Stimulated activated CD4-positive, alpha-beta T cell treated with anti-CD3 and anti-CD28 coated beads, Interleukin-4, amount 100 ng/mL, for 4 hours (primary cell): ENCODE data around the gene HS3ST5.
"Not testable (repeated sequence)": the region's sequence is repeated elsewhere in the genome, so short reads cannot be mapped to it uniquely, and the experiment has no call there.

ENCODE experiments used
- DNase-seq, 2 experiments: peaks; one replicate each; pipeline ENCODE4 v3.0.0-alpha.2; 2020

HS3ST5 gene

DNA sequence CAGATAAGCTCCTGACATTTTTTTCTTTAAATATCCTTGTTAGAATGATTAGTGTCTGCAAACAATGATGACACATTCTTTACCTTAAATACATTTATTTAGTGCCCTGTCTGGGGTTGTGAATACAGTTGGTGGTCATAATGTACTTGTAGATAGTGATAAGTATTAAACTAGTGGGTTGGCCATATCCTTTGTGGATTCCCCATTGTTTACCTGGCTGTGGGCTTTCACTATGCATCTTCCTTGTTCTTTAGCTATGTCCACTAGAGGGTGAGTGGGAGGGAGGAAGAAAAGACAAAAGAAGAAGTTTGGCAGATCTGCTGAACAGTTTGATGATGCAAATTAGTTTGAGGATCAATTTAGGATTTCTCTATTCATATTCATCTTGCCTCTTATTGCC, 15.7 kb downstream of the HS3ST5 start:
- DNase-seq: no peak

DNA sequence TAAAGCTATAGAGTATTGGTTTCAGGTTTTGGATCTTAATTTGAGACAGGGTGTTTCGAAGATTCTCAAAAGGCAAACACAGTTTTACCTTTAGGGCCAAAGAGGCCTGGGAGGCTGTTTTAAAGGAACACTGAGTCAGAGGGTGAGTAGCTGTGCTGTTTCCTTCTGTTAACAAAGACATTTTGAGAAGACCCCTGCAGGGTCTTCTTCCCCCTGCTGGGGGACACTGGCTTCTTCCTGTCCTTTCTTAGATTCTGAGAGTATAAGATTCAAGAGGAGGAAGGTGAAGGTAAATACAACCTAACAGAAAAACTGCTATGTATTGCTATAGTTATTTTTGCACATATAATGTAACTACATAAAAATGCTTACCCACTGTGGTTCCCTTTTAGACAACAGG, 19.0 kb downstream of the HS3ST5 start:
- no peak for DNase-seq

DNA sequence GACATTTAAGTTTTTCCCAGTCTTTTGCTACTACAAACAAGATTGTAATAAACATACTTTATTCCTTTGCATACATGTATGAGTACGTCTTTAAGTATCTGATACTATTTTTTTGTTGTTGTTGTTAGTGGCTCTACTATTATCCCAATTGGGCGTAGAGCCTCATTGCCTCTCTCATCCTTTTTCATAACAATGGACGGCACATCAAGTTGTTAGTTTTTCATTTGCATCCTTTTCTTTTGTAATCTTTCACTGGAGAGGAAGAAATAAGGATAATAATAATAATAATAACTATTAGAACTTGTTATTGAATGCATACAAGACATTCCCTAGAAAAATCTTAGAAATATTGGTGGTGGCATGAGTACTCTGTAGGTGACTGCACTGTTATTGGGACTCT, 23.1 kb downstream of the HS3ST5 start:
- DNase-seq: no peak

DNA sequence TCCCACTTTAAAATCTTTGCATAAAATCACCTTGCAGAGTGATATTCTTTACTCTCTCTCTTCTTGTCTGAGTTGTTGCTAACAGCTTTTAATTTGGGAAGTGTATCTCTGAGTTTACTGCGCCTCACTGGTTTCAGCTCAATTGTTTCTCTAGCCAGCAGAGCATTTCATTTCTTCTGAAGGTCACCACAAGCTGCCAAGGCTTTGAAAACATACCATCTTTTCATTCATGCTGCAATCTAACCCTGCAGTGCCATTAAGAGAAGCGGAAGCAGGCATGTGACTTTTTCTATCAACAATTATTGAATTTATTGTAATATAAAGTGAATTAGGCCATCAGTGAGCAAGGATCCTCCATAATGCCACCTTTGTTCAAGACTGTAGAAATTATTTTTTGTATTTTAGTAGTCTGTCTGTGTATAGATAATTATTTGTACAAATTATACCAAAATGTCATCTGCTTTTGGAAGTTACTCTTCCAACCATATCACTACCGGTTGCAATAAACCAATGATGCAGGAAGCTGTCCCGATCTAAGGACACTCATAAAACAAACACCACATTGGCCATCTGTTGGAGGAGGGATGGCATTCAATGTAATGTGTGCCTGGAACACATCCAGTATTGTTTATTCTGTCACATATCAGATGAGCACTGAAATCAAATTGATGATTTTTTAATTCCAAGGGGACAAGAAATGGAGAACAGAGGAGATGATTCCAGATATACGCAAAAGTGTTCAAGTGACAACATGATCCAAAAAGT, 26.8 kb downstream of the HS3ST5 start:
- no peak for DNase-seq

DNA sequence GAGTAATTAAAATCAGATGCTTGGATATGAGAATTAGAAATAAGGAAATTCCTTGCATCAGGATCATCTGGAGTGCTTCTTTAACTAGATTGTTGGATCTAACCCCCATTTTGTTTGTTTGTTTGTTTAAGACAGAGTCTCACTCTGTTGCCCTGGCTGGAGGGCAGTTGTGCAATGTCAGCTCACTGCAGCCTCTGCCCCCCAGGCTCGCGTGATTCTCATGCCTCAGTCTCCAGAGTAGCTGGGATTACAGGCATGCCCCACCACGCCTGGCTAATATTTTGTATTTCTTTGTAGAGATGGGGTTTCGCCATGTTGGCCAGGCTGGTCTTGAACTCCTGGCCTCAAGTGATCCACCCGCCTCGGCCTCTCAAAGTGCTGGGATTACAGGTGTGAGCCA, 29.0 kb downstream of the HS3ST5 start:
- not testable (repeated sequence) for DNase-seq

DNA sequence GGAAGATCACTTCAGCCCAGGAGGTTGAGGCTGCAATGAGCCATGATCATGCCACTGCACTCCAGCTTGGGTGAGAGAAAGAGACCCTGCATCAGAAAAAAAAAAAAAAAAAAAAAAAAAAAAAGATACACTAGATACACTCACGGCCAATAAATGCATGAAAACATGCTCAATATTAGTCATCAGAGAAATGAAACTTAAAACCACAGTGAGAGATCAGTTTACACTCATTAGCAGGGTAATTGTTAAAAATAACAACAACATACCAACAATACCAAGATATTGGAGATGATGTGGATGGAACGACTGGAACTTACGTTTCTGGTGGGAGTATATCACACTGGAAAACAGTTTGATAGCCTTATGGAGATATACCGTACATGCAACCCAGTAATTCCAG, 29.9 kb downstream of the HS3ST5 start:
- no peak for DNase-seq

DNA sequence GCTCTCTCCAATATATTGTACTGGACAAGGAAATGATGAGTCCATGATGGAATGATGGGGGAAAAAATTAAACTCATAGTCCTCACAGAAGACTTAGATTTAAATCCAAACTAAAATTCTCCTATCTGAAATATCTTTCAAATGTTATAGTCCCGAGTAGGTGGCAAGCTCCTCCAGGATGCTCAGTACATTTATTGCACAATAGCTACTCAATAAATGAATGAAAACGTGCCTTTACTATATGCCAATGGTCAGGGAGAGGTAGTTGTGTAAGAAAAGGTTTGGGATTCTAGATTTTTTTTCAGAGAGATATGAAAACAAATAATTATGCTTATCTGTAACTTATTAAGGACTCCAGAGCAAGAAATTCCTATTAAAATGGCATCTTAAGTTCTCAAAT, 32.8 kb downstream of the HS3ST5 start:
- no peak for DNase-seq

DNA sequence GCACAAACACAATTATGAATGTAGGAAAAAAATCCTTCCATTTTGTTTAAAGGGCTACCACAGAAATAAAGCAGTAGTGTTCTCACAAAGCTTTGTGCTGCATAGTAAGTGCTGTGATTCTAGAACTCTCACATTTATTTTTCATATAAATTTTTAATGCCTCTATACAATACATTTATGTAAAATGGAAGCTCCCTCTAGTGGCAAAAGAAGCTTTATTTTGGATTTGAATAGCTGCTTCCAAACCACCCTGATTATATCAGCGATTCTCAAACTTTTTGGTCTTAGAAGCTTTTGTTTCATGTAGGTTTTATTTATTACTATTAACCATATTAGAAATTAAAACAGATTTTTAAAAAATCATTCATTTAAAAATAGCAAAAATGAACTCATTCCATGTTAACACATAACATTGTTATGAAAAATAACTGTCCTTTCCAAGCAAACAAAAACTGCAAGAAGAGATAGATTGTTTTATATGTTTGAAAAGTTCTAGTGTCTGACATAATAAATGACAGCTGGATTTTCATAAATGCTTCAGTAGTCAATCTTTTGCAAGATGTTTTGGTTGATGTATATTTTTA, 38.4 kb downstream of the HS3ST5 start:
- DNase-seq: no peak

DNA sequence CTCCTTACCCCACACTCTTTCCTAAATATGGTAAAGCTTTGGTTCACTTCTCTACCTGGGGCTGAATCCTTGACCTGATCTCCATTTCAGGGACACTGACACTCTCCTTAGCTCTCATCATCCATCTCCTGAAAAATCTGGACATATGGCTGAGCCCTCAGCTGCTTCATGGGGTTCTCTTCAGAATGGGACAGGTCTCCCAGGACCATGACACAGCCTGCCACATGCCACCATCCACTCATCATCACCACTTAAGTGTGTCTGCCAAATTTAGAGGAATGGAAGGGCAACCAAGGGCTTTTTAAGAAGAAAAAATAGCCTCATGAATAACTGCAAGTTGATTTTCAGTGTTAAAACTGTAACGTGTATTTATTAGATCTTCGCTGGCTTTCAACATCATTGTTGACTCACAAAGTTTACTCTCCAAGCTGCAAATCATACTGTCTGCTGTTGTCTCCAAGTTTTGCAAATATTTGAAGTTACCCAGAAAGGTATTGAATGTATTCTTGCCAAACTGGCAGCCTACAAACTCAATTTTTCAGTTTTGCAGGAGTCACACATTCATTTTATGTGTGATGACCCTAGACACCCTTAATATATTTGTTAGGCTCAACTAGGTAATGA, 41.1 kb downstream of the HS3ST5 start:
- no peak for DNase-seq

DNA sequence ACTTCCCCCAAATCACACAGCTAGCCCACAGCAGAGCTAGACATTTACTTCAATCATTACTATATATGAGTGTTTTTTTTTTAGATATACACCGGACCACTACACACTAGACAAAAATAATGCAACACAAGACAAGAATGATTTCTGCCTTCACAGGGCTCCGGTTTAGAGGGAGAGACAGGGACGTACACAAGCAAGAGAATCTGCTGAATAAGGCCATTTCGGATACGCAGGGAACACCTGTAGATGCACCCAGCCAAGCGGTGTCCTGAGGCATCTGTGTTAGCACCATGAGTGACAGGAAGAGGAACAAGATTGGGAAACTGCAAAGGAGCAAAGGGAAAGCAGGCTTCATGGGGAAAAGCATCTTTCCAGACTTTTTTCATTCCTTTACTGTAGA, 45.7 kb downstream of the HS3ST5 start:
- no peak for DNase-seq

DNA sequence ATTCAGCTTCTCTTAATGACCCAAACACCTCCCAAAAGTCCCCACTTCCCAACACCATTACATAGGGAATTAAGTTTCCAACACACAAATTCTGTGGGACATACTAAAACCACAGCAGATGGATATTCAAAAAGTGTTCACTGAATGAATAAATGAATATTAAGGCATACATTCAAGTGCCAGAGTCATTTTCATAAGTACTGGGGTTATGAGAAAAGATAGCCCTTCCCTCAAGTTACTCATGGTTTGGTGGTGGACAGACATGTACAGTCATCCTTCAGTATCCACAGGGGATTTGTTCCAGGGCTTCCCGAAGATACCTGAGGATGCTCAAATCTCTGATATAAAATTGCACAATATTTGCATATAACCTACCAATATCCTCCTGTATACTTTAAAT, 50.4 kb downstream of the HS3ST5 start:
- DNase-seq: no peak

DNA sequence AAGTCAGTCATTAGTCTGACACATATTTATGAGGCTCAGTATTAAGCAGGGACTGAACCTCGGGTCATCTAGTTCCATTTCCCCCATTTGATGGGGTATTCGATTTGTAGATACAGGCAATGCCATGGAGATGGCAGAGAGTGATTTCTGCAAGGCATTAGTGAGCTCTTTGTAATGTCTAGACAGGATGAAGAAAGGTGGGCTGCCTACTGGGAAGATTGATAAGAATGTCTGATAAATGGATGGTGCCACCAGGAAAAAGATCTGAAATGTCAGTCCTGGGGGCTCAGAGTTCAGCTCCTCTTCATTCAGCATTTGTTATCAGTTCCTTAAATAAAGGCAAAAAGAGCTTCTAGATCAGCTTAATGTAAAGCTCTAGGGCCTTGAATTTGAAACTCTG, 51.4 kb downstream of the HS3ST5 start:
- DNase-seq: no peak

DNA sequence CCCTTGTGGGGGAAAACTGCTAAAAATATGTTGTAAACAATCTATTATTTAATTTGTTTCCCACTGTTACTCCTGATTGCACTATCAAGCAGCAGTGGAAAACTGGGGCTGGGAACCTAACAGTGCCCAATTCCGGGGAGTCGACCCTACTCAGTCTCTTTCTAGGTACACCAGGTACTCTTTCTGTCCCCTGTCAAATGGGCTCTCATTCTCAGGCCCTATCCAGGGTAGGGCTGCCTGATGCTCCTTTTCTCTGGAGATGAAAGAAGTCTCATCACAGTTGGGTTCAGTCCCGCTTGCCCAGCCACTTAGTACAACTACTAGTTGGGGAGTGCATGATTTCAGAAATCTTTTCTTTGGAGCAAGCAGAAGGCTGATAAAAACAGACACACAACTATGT, 52.0 kb downstream of the HS3ST5 start:
- DNase-seq: no peak

DNA sequence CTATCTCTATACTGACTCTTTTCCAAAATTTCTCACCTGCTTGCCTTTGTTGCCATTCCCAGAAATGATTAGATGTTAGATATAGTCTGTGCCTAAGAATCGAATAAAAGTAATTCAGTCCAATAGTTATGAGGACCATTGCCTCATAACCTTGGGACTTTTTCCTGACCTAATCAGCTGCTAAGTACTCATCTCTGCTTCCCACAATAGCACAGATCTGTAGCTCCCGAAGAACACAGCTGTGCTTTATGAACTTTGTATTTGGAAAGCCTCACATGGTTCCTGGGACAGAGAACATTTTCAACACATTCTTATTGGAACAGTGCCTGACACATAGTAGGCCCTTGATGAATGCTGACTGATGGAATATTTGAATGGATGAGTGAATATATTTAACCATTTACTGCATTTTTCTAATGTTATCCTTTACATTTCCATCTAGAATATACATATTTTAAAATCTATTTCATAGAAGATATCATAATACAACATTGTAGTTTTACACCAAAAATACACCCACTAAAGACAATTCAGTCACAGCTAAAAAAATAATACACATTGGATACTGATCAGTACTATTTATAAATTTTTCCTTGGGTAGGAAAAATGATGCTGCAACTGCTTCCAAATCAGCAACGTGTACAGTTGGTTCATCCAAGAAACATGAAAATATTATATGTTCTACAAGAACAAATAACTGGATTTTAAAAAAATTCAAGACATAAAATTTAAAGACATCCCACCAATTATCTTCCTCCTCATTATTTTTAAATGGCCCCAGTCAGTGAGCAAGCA, 53.9 kb downstream of the HS3ST5 start:
- no peak for DNase-seq

DNA sequence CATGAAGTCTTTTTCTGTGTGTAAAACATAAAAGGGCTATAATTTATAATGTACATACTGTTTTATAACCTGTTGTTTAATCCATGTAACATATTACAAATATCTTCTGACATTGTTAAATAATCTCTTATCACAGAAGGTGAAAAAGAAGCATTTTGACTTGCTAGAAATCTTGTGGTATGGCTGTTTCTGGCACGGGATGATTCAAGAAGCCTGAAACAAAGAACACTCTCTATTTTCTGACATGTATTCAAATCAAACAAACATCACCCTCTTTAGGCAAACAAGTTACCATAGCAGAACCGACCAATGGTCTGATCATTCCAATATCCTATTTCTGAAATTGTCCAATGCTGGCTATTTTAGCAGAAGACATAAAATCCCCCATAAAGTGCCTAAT, 55.4 kb downstream of the HS3ST5 start:
- no peak for DNase-seq

DNA sequence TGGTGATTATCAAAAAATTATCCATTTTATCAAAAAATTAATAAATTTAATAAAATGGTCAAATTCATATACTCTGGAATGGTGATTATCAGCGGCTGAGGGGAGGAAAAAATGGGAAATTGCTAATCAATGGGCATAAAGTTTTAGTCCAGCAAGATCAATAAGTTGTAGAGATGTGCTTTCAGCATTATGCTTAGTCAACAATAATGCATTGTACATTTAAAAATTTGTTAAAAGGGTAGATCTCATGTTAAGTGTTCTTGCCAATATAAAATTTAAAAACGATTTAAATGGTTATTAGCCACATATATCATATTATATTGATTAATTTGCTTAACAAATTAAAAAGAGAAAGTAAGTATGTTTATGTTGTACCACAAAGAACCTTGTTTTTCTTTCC, 56.6 kb downstream of the HS3ST5 start:
- DNase-seq: no peak

DNA sequence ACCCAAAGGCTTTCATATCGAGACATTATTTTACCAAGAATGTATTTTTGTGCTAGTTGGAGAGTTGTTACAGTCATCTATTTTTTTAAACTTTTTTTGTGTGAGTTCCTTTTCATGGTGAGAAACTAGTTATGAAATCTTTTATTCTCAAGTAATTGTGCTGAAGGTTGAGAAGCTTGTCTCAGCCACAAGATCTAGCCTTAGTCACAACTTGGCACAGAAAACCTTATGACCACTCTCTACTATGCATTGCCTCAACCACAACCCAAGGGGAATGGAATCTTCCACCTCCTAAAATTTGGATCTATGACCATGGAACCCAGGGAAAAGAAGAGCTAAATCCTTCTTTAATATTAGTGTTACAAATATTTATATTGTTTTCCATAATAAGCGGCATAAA, 58.5 kb downstream of the HS3ST5 start:
- DNase-seq: no peak

DNA sequence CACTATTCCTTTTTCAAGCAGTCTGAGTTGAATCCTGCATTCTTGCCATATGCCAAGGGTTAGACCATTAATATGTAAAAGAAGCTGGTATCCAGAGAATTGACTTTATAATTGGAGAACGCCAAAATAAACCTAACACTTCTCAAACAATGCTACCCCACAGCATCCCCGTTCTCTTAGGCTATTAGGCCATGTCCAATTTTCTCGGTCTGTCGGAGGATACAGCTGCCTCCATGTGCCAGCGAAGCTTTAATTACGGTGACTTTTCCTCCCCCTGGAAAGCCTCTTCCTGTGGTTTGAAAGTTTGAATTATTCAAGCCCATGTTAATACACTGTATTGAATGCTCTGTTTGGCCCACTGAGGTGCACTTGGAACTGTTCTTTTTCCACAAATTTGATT, 60.5 kb downstream of the HS3ST5 start:
- DNase-seq: no peak

DNA sequence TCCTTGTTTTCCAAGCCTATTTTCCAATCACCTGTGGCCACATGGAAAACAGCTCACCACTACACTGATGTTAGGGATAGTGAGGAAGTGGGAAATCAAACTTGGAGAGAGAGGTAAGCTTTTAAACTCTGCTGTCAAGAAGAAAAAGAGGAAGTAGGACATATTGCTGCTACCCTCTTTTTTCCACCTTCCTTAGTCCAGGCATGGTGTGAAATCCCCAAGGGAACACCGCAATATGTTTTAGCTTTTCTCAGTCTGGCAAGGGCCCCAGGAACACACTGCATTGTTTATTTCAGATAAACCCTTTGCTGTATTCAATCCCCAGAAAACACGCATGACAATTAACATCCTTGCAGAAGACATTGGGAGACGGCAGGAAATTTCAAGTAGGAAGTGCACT, 61.3 kb downstream of the HS3ST5 start:
- no peak for DNase-seq

DNA sequence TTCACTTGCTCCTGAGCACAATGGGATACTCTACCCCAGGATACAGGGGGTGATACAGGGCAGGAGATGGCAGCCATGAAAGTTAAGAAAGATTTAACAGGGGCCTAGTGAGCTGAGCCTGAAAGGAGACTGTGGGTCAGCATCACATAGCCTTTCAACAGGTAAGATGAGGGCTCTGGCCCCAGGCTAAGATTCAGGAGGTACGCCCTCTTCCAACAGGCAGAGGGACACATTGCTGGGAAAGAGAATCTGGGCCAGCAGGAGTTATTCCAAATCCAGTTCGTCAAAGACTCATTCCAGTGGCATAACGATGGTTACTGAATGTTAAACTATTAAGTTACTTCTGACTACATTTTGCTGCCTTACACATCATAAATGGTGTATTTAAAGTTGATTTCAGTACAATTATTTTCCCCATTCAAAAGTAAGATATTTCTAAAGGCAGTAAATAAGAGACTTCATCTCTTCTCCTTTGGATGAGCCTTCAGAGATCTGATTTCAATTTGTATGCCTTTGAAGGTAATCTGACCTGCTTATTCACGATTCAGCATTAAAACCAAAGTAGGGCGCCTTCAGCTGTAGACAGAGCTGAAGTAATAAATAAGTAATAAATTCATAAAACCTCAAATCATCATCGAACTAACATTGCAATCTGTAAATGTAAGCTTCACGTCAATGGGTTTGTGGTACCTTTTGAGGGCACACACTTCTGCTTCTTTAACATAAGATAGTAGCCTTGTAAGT, 62.4 kb downstream of the HS3ST5 start:
- no peak for DNase-seq

DNA sequence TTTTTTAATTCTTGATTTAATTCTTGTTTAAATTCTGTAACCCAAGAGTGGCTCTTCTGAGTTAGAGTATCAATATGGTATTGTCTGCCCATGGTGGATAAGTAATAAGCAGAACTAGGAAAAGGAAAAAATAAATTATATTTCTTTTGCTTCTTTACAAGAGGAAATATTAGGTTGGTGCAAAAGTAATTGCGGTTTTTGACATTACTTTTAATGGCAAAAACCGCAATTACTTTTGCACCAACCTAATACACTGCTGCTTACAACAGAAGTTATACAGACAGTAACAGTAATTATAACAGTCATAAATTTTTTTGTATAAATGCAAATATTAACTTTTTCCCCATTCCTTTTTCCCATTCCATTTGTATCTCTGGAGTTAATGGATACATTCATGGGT, 65.6 kb downstream of the HS3ST5 start:
- no peak for DNase-seq

DNA sequence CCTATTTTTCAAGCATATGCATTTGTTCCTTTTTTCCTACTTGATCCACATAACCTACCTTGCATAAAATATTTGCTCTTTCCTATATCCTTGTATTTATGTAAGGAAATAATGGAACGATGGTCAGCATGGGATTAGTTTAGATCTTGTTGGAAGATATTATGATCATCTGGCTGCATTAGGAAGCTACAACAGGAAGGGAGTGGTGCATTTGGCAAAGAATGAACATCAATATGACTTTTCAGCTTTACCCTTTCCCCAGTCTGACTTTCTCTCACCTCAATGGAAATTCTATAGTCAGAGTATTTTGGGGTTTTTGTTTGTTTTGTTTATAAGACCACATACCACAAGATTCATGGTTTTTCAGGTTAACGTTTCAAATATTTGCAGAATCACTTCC, 66.0 kb downstream of the HS3ST5 start:
- DNase-seq: no peak

DNA sequence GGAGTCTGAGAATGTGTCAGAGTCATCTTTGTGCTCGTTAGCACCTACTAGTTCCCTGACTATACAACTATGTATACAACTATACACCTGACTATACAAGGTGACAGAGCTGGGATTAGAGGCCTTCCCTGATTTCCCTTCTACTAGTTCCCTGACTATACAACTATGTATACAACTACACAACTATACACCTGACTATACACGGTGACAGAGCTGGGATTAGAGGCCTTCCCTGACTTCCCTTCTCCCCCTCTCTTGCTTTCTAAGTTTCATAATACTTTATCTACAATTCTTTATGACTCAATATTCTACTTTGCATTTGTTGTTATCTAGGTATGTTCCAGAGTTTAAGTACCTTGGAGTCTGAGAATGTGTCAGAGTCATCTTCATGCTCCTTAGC, 68.0 kb downstream of the HS3ST5 start:
- no peak for DNase-seq
